Measurements from ENCODE around the gene GTF3A.
A peak's percentile ranks its signal among the peaks of the same experiment; 100 is the strongest.

The GTF3A gene

DNA sequence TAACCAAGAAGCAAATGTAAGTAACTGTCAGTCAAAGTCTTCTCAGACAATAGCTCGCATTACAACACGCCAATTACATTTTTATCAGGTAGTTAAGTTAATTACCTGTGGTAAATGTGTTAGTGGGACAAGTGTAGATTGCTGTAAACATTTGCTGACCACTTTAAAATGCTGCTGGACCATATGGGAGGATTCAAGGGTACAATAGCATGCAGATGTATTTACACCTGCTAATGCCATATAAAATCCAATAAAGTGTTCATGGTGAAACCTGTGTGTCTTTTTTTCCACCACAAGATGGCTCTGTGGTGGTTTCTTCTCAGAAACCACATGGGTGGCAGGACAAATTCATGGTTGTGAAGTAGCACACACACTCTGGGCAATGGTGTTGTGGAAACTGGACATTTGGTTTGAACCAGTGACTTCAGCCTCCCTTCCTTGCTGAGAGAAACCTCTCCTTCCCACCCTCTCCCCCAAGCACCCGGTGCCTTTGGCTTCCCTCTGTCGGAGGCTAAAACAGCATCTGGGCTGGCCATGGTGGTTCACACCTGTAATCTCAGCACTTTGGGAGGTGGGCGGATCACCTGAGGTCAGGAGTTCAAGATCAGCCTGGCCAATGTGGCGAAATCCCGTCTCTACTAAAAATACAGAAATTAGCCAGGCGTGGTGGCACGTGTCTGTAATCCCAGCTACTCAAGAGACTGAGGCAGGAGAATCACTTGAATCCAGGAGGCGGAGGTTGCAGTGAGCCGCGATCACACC is 18.1 kb upstream of the GTF3A start:
- DNase-seq: peak; percentile 8 to 53

GRCh38 chr13:27408074-27408473 is 16.3 kb upstream of the GTF3A start:
- no peak for DNase-seq

GRCh38 chr13:27409013-27409412 is 15.4 kb upstream of the GTF3A start:
- no peak for DNase-seq

DNA sequence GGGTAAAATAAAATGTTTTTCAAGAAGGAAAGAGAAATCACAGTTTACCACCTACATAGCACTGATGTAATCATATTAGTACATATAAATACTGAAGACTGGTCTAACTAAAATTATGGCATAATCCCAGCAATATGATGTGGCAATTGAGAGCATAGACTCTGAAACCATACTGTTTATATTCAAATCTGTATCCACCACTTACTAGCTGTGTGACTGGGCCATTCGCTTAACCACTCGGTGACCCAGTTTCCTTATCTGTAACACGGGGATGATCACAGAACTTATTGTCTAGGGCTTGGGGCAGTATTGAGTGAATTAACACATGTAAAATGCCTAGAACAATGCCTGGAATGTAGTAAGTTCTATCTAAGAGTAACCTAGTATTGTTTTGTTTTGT is 13.1 kb upstream of the GTF3A start:
- DNase-seq: no peak

- no peak for DNase-seq
Measured at GRCh38 chr13:27415116-27415515, 9.3 kb upstream of the GTF3A start.

DNA sequence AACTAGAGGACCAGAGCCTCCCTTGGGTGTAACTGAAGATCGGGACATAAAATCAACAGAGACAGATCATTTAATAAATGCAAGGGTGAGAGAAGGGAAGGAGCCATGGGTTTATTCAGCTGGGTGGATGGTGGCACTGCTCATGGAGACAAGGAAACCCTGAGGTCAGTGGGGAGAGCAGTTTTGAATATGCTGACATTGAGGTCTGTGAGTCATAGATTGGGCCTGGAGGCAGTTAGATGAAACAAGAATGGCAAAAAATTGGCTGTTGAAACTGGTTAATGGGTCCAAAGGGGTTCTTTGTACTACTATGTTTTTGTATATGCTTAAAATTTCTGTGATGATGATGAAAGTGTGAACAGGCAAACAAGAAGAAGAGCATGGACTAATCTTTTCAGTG is 5.1 kb upstream of the GTF3A start:
- DNase-seq: no peak

- DNase-seq: no peak
Measured at GRCh38 chr13:27421101-27421871, 3.1 kb upstream of the GTF3A start.

GRCh38 chr13:27423333-27423732 is 1.1 kb upstream of the GTF3A start:
- DNase-seq: no peak

DNA sequence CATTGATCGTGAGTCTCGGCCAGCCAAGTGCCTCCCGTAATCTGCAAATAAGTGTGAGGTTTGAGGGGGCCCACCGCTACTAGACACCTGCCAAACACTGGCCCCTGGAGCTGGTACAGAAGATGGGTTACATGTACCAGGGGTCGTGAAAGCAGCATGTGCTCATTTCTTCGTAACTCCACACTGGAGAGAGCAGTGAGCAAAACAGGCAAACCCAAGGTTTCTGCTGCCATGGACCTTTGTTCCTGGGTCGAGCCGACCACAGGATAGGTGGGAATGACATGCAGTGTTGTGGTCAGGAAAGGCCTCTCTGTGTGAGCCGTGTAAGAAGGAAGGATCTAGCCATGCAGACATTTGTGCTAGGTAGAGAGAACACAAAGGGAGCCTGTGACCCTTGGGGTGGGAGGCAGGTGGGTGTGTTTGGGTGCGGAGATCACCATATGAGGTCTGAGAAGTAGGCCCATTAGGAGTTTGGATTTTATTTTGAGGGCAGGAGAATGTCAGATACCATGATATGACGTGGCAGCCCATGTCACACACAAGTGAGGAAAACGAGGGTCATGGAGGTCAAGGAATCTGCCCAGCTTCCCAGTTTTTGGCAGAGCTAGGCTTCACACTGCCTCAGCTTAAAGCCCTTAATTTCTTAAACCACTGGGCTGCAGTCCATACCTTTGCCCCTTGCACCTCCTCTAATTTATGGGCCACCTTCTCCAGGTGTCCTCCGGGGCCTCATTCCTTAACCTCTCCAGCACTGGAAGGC is 919 bp downstream of the GTF3A start:
- DNase-seq: no peak

GRCh38 chr13:27425918-27426630 is 1.7 kb downstream of the GTF3A start:
- DNase-seq: peak; percentile 67 to 79

DNA sequence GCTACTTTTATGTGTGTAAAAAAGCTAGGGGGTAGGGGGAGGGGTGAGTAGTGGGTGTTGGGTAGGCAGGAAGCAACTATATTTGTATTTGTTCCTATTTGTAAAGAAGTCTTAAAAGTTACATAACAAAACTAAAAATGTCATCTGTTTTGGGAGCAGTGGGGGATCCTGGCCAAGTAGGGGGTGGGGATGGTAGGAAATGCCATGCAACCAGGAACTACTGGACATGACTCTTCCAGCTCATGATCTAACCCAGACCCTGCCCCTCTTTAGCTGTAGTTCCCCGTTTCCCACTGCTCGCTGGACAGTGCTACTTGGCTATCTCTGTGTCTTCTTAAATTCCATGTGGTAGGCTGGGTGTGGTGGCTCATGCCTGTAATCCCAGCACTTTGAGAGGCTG is 3.2 kb downstream of the GTF3A start:
- DNase-seq: no peak

- DNase-seq: no peak
Measured at GRCh38 chr13:27428160-27428559, 3.7 kb downstream of the GTF3A start.

GRCh38 chr13:27432180-27432579 is 7.8 kb downstream of the GTF3A start:
- DNase-seq: no peak

GRCh38 chr13:27432611-27433210 is 8.3 kb downstream of the GTF3A start:
- no peak for DNase-seq

GRCh38 chr13:27437126-27437525 is 12.7 kb downstream of the GTF3A start:
- no peak for DNase-seq

DNA sequence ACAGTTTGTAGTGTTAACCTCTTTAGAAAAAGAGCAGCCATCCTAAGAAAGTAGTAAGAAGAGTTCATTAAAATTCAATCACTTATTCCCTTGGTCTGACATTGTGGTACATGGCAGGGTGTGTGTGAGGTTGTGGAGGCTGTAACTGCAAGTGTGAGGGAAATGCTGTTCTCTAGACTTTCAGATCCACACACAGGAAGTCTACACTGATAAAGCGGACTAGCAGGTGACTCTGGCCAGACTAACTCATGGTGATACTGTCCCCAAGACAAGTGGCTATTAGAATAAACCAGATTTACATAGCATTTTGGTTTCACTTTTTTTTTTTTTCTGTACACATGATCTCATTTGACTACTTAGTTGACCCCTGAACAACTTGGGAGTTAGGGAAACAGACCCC is 16.0 kb downstream of the GTF3A start:
- no peak for DNase-seq

GRCh38 chr13:27442071-27442647 is 17.7 kb downstream of the GTF3A start:
- DNase-seq: no peak

DNA sequence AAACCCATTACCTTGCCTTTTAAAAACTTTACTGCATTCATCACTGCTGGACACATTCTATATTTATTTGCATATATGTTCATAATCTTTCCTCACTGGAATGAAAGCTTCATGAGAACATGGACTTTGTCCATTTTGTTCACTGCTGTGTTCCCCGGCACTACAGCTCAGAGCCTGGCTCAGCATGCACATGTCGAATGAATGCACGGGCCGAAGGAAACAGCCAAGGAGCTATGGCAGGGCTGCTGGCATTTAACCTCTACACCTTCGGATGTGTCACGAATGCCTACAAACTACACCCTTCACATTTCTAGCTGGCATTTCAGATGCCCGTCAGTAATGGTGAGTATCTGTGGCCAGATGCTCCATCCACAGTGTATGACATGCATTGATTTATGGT is 18.4 kb downstream of the GTF3A start:
- no peak for DNase-seq

GRCh38 chr13:27446986-27447583 is 22.7 kb downstream of the GTF3A start:
- DNase-seq: no peak

- DNase-seq: no peak
Measured at GRCh38 chr13:27448308-27448707, 23.9 kb downstream of the GTF3A start.

- no peak for DNase-seq
Measured at GRCh38 chr13:27449081-27449603, 24.7 kb downstream of the GTF3A start.

Measured in SHP77 (cell line).